SK-N-MC (cell line): Measurements from ENCODE around the gene PNMA6F.

Experiments used
- DNase-seq: peaks from one replicate; pipeline ENCODE4 v3.0.0-alpha.2; 2011; ENCODE audit warnings: low read depth, low spot score
- H3K27ac ChIP-seq: fragments of 200-600 bp; sonication (generic); 2 replicates; pipeline ENCODE4 v1.5.1; 2016; ENCODE audit warnings: mixed run types
- H3K36me3 ChIP-seq: fragments of 200-600 bp; sonication (generic); 2 replicates; pipeline ENCODE4 v1.6.1; 2017; ENCODE audit warnings: antibody characterized with exemption, low read length, mixed read lengths; ENCODE audit not compliant: insufficient read depth
- H3K4me3 ChIP-seq: fragments of 200-600 bp; sonication (generic); 2 replicates; pipeline ENCODE4 v1.5.1; 2016
- H3K9ac ChIP-seq: fragments of 200-600 bp; sonication (generic); 2 replicates; pipeline ENCODE4 v1.8.0; 2017; ENCODE audit warnings: mixed run types, mixed read lengths; ENCODE audit not compliant: insufficient read length
- H3K9me3 ChIP-seq: fragments of 200-600 bp; sonication (generic); 2 replicates; pipeline ENCODE4 v1.6.1; 2017; ENCODE audit warnings: low read depth, mild to moderate bottlenecking, antibody characterized with exemption, low read length, moderate library complexity, mixed read lengths
- EZH2 ChIP-seq: fragments of 200-600 bp; sonication (generic); IDR thresholded peaks from one replicate; pipeline ENCODE4 v1.6.1; 2017; ENCODE audit warnings: antibody characterized with exemption
- FOXP2 ChIP-seq: optimal IDR thresholded peaks from 2 replicates; pipeline ENCODE3; 2011; ENCODE audit warnings: mild to moderate bottlenecking, moderate library complexity; ENCODE audit not compliant: insufficient read depth; ENCODE audit errors: extremely low read length, control extremely low read depth
- POLR2AphosphoS5 ChIP-seq: IDR thresholded peaks from 2 replicates; pipeline ENCODE4 v1.6.1; 2012; ENCODE audit warnings: mild to moderate bottlenecking, low read depth, low read length, borderline replicate concordance

Gene PNMA6F

GRCh38 chrX:153353416-153353815 lies 31.8 kb upstream of the PNMA6F start:
- TF ChIP-seq EZH2 (no peak), POLR2AphosphoS5 (no peak), FOXP2 (no peak)
- Histone ChIP-seq H3K9me3 (no peaks in the 10 kb centered on the region), H3K27ac (no peak overlapping the region), H3K9ac (no peak overlapping the region), H3K4me3 (no peak overlapping the region), H3K36me3 (peaks cover 7% of the 10 kb centered on the region; the same call in 1 of the 2 replicates)
- no peak for DNase-seq

DNA sequence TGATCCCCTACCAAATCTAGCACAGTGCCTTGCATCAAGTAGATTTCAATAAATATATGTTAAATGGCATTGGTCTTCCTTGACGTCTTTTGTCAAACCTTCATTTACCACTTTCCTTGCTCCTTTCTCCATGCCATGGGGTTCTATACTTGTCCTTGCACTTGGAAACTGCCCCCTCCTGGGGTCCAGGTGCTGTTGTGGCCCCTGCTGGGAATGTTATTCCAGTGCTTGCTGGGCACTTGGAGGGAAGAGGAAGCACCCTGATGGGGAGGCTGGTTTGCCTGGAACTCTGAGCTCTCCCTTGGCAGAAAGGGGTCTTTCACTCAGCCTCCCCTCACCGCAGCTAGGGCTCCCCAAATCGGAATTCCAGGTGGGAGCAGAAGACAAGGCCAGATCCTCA lies 31.3 kb upstream of the PNMA6F start:
- Histone ChIP-seq H3K9ac (no peak overlapping the region), H3K36me3 (peaks cover 10% of the 10 kb centered on the region; the same call in 1 of the 2 replicates), H3K27ac (no peak overlapping the region), H3K9me3 (no peaks in the 10 kb centered on the region), H3K4me3 (no peak overlapping the region)
- TF ChIP-seq FOXP2 (no peak), EZH2 (no peak), POLR2AphosphoS5 (no peak)
- no peak for DNase-seq

DNA sequence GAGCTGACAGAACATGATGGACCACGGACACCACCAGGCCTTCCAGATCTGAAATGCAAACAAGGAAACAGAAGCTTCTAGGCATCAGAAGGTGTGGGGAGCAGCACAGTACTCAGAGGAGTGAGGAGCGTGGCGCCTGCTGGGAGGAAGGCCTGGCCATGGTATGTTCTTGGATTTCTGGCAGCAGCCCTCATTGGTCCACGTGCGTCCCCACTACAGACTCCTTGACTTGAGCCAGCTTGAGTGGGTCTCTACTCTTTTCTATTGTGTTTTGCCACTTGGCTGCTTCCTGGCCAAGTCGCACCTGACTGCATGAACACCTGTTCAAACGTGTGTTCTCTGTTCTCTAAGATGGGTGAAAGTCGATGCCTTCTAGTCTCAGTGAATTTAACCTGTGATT lies 30.4 kb upstream of the PNMA6F start:
- no peak for DNase-seq
- Histone ChIP-seq H3K4me3 (no peak overlapping the region), H3K9ac (no peak overlapping the region), H3K27ac (no peak overlapping the region), H3K36me3 (peaks cover 19% of the 10 kb centered on the region; the same call in 1 of the 2 replicates), H3K9me3 (no peaks in the 10 kb centered on the region)
- TF ChIP-seq POLR2AphosphoS5 (no peak), FOXP2 (no peak), EZH2 (no peak)

DNA sequence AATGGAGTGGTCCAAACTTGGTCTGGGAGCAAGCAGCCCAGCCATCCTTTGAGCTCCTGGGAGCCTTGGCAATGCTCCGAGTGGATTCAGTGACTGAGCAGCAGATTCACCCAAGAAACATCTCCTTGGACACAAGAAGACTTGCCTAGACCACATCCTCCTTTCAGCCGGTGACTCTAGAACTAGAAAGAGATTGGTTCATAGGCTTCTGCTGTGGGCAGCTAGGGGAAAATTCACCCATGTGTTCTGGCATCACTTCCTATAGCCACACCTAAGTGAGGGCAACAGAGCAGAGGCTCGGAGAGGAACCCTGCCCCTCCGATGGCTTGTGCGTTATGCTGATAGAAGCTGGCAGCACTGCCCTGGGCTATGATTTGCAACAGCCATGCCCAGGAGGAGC lies 28.4 kb upstream of the PNMA6F start:
- no peak for DNase-seq
- Histone ChIP-seq H3K9me3 (no peaks in the 10 kb centered on the region), H3K36me3 (peaks cover 35% of the 10 kb centered on the region; the same call in 1 of the 2 replicates), H3K27ac (no peak overlapping the region), H3K4me3 (no peak overlapping the region), H3K9ac (no peak overlapping the region)
- TF ChIP-seq FOXP2 (no peak), POLR2AphosphoS5 (no peak), EZH2 (no peak)

GRCh38 chrX:153348421-153348820 lies 26.9 kb upstream of the PNMA6F start:
- Histone ChIP-seq H3K9ac (no peak overlapping the region), H3K9me3 (no peaks in the 10 kb centered on the region), H3K36me3 (peaks cover 49% of the 10 kb centered on the region; the same call in 1 of the 2 replicates), H3K4me3 (no peak overlapping the region), H3K27ac (no peak overlapping the region)
- TF ChIP-seq FOXP2 (no peak), EZH2 (no peak), POLR2AphosphoS5 (no peak)
- no peak for DNase-seq

DNA sequence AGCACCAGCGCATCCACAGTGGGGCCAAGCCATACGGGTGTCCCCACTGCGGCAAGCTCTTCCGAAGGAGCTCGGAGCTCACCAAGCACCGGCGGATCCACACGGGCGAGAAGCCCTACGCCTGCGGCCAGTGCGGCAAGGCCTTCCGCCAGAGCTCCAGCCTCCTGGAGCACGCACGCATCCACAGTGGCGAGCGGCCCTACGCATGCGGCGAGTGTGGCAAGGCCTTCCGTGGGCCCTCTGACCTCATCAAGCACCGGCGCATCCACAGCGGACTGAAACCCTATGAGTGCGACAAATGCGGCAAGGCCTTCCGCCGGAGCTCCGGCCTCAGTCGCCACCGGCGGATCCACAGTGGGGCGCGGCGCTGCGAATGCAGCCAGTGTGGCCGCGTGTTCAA lies 26.0 kb upstream of the PNMA6F start:
- H3K9me3 ChIP-seq, result no peaks in the 10 kb centered on the region
- peaks cover 49% of the 10 kb centered on the region; the same call in 1 of the 2 replicates for H3K36me3 ChIP-seq

GRCh38 chrX:153343674-153344073 lies 22.1 kb upstream of the PNMA6F start:
- DNase-seq, result no peak
- no peaks in the 10 kb centered on the region for H3K9me3 ChIP-seq
- TF ChIP-seq FOXP2 (no peak), EZH2 (no peak), POLR2AphosphoS5 (no peak)
- no peak overlapping the region for H3K27ac ChIP-seq
- H3K4me3 ChIP-seq, result no peak overlapping the region
- H3K36me3 ChIP-seq, result peaks cover 72% of the 10 kb centered on the region
- no peak overlapping the region for H3K9ac ChIP-seq

More for the DNA sequence above, 26.0 kb upstream of the PNMA6F start:
- no peak for TF ChIP-seq EZH2
- TF ChIP-seq FOXP2, result no peak
- TF ChIP-seq POLR2AphosphoS5, result no peak
- no peak for DNase-seq
- no peak overlapping the region for H3K27ac ChIP-seq
- H3K4me3 ChIP-seq, result no peak overlapping the region
- H3K9ac ChIP-seq, result no peak overlapping the region

DNA sequence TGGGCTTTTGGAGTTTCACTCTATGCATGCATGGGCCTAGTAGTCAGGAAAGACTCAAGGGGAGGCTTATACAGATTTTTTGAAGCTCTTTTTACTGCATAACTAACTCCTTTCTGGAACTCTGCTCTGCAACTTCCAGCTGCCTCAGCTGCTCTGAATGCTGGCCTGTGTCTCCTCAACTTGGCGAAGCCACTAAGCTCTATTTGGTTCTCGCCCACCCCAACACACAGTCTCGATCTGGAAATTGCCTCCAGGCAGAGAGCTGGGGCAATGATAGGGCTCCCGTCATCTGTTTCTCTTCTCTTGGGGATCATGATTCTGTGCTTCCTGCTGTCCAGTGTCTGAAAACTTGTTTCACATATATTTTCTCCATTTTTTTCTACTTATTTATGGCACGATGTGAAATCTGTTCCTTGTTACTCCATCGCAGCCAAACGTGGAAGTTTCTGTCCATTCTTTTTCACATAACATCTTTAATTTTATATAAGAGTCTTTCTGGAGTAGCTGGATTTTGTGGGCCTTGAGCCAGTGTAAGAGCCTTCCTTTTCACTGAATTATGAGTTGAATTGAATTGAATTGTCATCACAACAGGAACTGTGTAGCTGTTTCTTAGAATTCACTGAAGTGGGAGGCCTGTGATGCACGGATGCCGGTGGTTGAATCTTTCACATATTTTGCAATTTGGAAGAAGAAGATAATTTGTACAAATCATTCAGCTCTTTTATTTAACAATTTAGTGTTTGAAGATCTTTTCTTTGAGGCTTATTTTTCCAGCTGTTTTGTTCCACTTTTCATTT lies 21.4 kb upstream of the PNMA6F start:
- Histone ChIP-seq H3K9ac (no peak overlapping the region), H3K4me3 (no peak overlapping the region), H3K9me3 (no peaks in the 10 kb centered on the region), H3K36me3 (peaks cover 74% of the 10 kb centered on the region), H3K27ac (peak overlapping the region; percentile 5; the same call in 1 of the 2 replicates)
- DNase-seq, result no peak
- TF ChIP-seq EZH2 (no peak), FOXP2 (no peak)

DNA sequence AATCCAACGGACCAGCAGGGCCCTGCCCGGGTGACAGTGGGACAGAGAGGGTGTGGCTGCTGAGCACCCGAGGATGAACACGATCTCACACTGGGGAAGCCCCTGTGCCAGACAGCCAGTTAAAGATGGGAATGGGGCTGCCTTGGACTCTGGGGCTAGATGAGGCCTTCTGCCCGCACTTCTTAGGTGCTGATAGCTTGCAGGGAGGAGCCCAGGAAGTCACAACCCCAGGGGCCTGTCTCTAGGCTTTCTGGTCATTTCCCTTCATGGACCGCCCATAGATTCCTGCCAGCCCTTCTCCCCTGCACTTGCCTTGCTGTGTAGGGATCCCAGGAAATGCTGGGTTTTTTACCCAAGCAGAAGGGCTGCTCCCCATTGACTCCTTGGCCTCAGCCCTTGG lies 18.5 kb upstream of the PNMA6F start:
- Histone ChIP-seq H3K9ac (no peak overlapping the region), H3K27ac (no peak overlapping the region), H3K4me3 (no peak overlapping the region), H3K36me3 (peaks cover 64% of the 10 kb centered on the region), H3K9me3 (no peaks in the 10 kb centered on the region)
- DNase-seq, result no peak
- TF ChIP-seq FOXP2, result no peak
- no peak for TF ChIP-seq POLR2AphosphoS5
- TF ChIP-seq EZH2, result no peak
